GM18873 (cell line): ENCODE measurements around the gene TNFRSF13B.
"Not testable (repeated sequence)": the region's sequence is repeated elsewhere in the genome, so short reads cannot be mapped to it uniquely, and the experiment has no call there.

Source experiments
- ATAC-seq: cut with Tn5 transposase; IDR thresholded peaks from one replicate; pipeline ENCODE4 v1.9.1; 2021; ENCODE audit warnings: mild to moderate bottlenecking, moderate library complexity, moderate number of reproducible peaks; ENCODE audit not compliant: unreplicated experiment, low FRiP score

TNFRSF13B gene

GRCh38 chr17:16915752-16916556 lies 56.0 kb downstream of the TNFRSF13B start:
- ATAC-seq: no peak

GRCh38 chr17:16913463-16913862 lies 58.5 kb downstream of the TNFRSF13B start:
- ATAC-seq: no peak

- ATAC-seq: no peak
Observed at GRCh38 chr17:16912021-16912962, 59.6 kb downstream of the TNFRSF13B start.

- ATAC-seq: no peak
Observed at GRCh38 chr17:16911141-16911937, 60.6 kb downstream of the TNFRSF13B start.

- no peak for ATAC-seq
Observed at GRCh38 chr17:16910341-16910740, 61.6 kb downstream of the TNFRSF13B start.

- ATAC-seq: no peak
Observed at GRCh38 chr17:16909472-16910246, 62.3 kb downstream of the TNFRSF13B start.

- no peak for ATAC-seq
Observed at GRCh38 chr17:16908273-16908672, 63.6 kb downstream of the TNFRSF13B start.

GRCh38 chr17:16906680-16907079 lies 65.2 kb downstream of the TNFRSF13B start:
- ATAC-seq: no peak

- no peak for ATAC-seq
Observed at GRCh38 chr17:16905593-16906191, 66.2 kb downstream of the TNFRSF13B start.

GRCh38 chr17:16903070-16903469 lies 68.8 kb downstream of the TNFRSF13B start:
- ATAC-seq: not testable (repeated sequence)

GRCh38 chr17:16900288-16900882 lies 71.5 kb downstream of the TNFRSF13B start:
- no peak for ATAC-seq

- not testable (repeated sequence) for ATAC-seq
Observed at GRCh38 chr17:16897211-16897896, 74.6 kb downstream of the TNFRSF13B start.

- not testable (repeated sequence) for ATAC-seq
Observed at GRCh38 chr17:16896235-16896634, 75.7 kb downstream of the TNFRSF13B start.

GRCh38 chr17:16893527-16893926 lies 78.4 kb downstream of the TNFRSF13B start:
- ATAC-seq: not testable (repeated sequence)

- not testable (repeated sequence) for ATAC-seq
Observed at GRCh38 chr17:16892876-16893454, 79.0 kb downstream of the TNFRSF13B start.

GRCh38 chr17:16889088-16889465 lies 82.8 kb downstream of the TNFRSF13B start:
- ATAC-seq: no peak
